ENCODE data around the gene PLEKHS1. TPM values are rescaled to one million over a fixed set of nuclear protein-coding genes. Genes with fewer than 3 reads are reported as not detected.

PLEKHS1 gene
- total RNA-seq, 1 donor = under 0.01 TPM

DNA sequence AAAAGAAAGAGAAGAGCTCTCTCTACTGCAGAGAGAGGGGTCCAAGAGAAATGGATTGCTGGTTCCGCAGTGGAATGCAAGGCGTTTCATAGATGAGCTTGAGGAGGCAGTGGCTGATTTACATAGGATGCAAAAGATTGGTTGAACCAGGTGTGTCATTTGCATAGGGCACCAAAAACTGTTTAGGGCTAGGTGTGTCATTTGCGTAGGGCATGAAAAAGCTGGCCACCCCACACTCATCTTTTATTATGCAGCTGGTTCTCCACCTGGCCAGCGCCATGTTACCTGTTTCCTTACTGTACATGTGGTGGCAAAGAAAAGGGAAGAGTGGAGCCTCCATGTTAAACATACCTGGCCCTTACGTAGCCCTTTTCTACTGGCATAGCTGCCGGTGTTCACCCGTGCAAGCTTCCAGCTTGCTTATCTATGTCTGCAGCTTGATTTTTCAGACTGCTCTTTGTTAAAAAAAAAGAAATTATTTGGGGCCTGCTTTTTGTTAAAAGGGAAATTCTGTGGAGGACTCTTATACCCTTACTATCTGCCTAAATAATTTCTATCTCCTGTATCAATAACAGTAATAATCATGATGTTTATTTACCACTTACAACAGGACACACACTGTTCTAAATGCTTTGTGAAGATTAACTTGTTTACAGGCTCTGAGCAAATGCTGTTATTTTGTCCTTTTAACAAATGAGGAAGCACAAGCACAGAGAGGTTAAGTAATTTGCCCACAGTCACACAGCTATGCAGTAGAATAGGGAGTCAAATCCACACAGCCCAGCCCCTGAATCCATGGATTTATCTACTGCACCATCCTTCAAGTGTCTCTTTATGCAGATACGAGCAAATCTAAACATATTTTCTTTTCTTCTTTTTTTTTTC, 38.5 kb upstream of the PLEKHS1 start:
- Histone ChIP-seq H3K4me2 (ENCODE audit: insufficient read depth, low read length) (no peak overlapping the region), H3K27me3 (ENCODE audit: insufficient read depth, low read length) (no peaks in the 10 kb centered on the region), H3K79me2 (ENCODE audit: insufficient read depth, low read length) (no peaks in the 10 kb centered on the region), H4K20me1 (ENCODE audit: insufficient read depth, low read length) (peaks cover 32% of the 10 kb centered on the region), H3K27ac (ENCODE audit: low read depth, low read length) (no peak overlapping the region), H3K9me3 (ENCODE audit: low read depth, low read length) (no peaks in the 10 kb centered on the region), H3K4me3 (ENCODE audit: insufficient read depth, low read length) (no peak overlapping the region), H3K4me1 (ENCODE audit: insufficient read depth, low read length) (peaks cover 7% of the 10 kb centered on the region), H2AFZ (ENCODE audit: low read length) (no peak overlapping the region), H3K36me3 (ENCODE audit: insufficient read depth, low read length) (no peaks in the 10 kb centered on the region)
- DNase-seq (ENCODE audit: insufficient read length, low spot score, missing footprints) = no peak
- TF ChIP-seq, protein P1, sequence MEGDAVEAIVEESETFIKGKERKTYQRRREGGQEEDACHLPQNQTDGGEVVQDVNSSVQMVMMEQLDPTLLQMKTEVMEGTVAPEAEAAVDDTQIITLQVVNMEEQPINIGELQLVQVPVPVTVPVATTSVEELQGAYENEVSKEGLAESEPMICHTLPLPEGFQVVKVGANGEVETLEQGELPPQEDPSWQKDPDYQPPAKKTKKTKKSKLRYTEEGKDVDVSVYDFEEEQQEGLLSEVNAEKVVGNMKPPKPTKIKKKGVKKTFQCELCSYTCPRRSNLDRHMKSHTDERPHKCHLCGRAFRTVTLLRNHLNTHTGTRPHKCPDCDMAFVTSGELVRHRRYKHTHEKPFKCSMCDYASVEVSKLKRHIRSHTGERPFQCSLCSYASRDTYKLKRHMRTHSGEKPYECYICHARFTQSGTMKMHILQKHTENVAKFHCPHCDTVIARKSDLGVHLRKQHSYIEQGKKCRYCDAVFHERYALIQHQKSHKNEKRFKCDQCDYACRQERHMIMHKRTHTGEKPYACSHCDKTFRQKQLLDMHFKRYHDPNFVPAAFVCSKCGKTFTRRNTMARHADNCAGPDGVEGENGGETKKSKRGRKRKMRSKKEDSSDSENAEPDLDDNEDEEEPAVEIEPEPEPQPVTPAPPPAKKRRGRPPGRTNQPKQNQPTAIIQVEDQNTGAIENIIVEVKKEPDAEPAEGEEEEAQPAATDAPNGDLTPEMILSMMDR (IDR thresholded peaks at IDR 0.05; ENCODE audit: extremely low read depth, low read depth, low read length) = no peak

DNA sequence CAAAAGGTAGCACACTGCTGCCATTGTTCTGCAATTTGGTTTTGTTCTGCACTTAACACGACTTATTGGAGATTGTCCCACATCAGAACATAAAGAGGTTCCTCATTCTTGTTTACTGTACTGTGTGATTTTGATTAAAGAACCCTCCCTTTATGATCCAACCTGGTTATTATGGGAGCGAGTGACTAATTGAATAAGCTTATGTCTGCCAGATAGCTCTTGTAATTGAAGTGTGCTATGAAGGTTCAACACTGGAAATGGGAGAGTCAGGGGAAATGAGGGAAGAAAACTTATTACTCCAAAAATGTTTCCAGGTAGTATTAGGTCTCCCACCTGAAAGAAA, 37.9 kb upstream of the PLEKHS1 start:
- DNase-seq (ENCODE audit: insufficient read length, low spot score, missing footprints) = no peak
- no peaks in the 10 kb centered on the region for H3K79me2 ChIP-seq (ENCODE audit: insufficient read depth, low read length)
- H3K4me3 ChIP-seq (ENCODE audit: insufficient read depth, low read length) = no peak overlapping the region
- peaks cover 7% of the 10 kb centered on the region for H3K4me1 ChIP-seq (ENCODE audit: insufficient read depth, low read length)
- H3K4me2 ChIP-seq (ENCODE audit: insufficient read depth, low read length) = no peak overlapping the region
- H3K27ac ChIP-seq (ENCODE audit: low read depth, low read length) = no peak overlapping the region
- TF ChIP-seq, protein P1 (IDR thresholded peaks at IDR 0.05; ENCODE audit: extremely low read depth, low read depth, low read length) = no peak
- no peaks in the 10 kb centered on the region for H3K27me3 ChIP-seq (ENCODE audit: insufficient read depth, low read length)
- peaks cover 32% of the 10 kb centered on the region for H4K20me1 ChIP-seq (ENCODE audit: insufficient read depth, low read length)
- no peaks in the 10 kb centered on the region for H3K36me3 ChIP-seq (ENCODE audit: insufficient read depth, low read length)
- H3K9me3 ChIP-seq (ENCODE audit: low read depth, low read length) = no peaks in the 10 kb centered on the region
- no peak overlapping the region for H2AFZ ChIP-seq (ENCODE audit: low read length)

DNA sequence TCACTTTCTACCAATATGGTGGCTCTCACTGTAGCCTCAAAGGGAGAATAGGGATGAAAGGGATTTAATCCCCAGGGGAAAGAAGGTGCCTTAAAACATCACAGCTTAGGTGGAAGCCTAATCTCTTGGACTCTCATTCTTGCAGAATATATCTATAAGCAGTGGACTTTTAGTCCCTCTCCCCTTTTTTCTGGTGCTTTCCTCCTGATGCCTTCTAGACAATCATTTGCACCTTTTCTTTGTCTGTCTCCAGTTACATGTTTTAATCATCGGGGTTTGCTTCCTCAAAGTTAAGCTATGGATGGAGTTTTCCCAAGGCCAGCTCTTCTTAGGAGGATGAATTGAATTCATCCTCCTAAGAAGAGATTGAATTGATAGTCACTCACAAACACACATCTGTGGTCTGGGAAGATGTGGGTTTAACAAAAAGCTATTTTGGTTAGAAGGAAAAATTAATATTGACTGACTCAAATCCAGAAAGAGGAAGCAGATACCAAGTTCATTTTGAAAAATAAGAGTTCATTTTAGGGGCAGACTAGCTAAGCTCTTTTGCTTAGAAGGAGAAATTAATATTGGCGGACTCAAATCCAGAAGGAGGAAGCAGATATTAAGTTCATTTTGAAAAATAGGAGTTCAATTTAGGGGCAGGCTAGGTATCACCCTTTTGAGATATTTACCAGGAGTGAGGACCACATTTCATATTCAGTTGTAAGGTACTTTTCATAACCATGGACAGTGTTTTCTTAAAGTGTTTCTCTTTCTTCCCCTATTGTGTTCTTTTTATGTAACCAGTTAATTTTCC, 35.2 kb upstream of the PLEKHS1 start:
- peaks cover 20% of the 10 kb centered on the region for H4K20me1 ChIP-seq (ENCODE audit: insufficient read depth, low read length)
- no peaks in the 10 kb centered on the region for H3K79me2 ChIP-seq (ENCODE audit: insufficient read depth, low read length)
- H2AFZ ChIP-seq (ENCODE audit: low read length) = no peak overlapping the region
- H3K27ac ChIP-seq (ENCODE audit: low read depth, low read length) = no peak overlapping the region
- TF ChIP-seq, protein P1 (IDR thresholded peaks at IDR 0.05; ENCODE audit: extremely low read depth, low read depth, low read length) = no peak
- H3K36me3 ChIP-seq (ENCODE audit: insufficient read depth, low read length) = no peaks in the 10 kb centered on the region
- H3K4me3 ChIP-seq (ENCODE audit: insufficient read depth, low read length) = no peak overlapping the region
- no peaks in the 10 kb centered on the region for H3K27me3 ChIP-seq (ENCODE audit: insufficient read depth, low read length)
- no peak overlapping the region for H3K4me2 ChIP-seq (ENCODE audit: insufficient read depth, low read length)
- DNase-seq (ENCODE audit: insufficient read length, low spot score, missing footprints) = no peak
- H3K4me1 ChIP-seq (ENCODE audit: insufficient read depth, low read length) = no peaks in the 10 kb centered on the region
- no peaks in the 10 kb centered on the region for H3K9me3 ChIP-seq (ENCODE audit: low read depth, low read length)

Data from osteoblast (primary cell).